Testis (tissue), 2 donors: ENCODE measurements around the gene HEATR5B.

ENCODE experiments used
- POLR2A ChIP-seq: fragments of 450-650 bp; IDR thresholded peaks from one replicate; pipeline ENCODE4 v1.6.1; 2017; ENCODE audit warnings: antibody characterized with exemption, mild to moderate bottlenecking, moderate library complexity
- TF ChIP-seq, protein P1 (sequence below), 3 experiments: fragments of 450-650 bp in 2 of 3; fragments of 200-600 bp in 1 of 3; sonication (generic) in 1 of 3; IDR thresholded peaks; one replicate each; pipeline ENCODE4 v1.5.1; 2016 to 2019; ENCODE audit warnings: antibody characterized with exemption in 3 of 3, mild to moderate bottlenecking in 2 of 3, moderate library complexity in 1 of 3

DNA sequence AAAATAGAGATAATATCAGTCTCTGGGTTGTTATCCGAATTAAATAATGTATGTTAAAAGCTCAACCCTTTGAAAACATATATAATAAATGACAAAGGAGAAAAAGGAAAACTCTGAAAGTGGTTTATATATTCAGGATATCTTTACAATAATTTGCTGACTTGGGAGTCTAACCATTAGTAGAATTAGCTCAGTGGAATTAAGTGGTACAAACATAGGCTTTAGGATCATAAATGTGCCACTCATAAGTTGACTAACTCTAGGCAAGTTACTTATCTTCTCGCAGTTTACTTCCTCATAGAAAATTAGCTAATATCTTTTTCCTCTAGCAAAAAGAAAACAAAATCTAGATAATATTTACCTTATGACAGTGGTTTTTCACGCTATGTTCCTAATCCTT lies 44.6 kb downstream of the HEATR5B start:
- TF ChIP-seq, protein P1, sequence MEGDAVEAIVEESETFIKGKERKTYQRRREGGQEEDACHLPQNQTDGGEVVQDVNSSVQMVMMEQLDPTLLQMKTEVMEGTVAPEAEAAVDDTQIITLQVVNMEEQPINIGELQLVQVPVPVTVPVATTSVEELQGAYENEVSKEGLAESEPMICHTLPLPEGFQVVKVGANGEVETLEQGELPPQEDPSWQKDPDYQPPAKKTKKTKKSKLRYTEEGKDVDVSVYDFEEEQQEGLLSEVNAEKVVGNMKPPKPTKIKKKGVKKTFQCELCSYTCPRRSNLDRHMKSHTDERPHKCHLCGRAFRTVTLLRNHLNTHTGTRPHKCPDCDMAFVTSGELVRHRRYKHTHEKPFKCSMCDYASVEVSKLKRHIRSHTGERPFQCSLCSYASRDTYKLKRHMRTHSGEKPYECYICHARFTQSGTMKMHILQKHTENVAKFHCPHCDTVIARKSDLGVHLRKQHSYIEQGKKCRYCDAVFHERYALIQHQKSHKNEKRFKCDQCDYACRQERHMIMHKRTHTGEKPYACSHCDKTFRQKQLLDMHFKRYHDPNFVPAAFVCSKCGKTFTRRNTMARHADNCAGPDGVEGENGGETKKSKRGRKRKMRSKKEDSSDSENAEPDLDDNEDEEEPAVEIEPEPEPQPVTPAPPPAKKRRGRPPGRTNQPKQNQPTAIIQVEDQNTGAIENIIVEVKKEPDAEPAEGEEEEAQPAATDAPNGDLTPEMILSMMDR (IDR thresholded peaks at IDR 0.05) = no peak
- no peak for TF ChIP-seq POLR2A
